ENCODE measurements around the gene NF2.

- no peak for TF ChIP-seq CTCF (IDR thresholded peaks at IDR 0.05)
- TF ChIP-seq POLR2A (IDR thresholded peaks at IDR 0.05) = no peak
These were observed 20.2 kb downstream of the NF2 start for GRCh38 chr22:29623553-29624169.

Measured in right lobe of liver (tissue), 4 donors.